CD14-positive monocyte (primary cell): ENCODE data around the gene ARHGAP21. TPM values are rescaled to one million over a fixed set of nuclear protein-coding genes. Genes with fewer than 3 reads are reported as not detected.

Experiments
- DNase-seq, 3 donors: peaks; one replicate each; pipeline ENCODE4 v3.0.0-alpha.2; 2011 to 2022
- H2AFZ ChIP-seq: 2 replicates; pipeline ENCODE4 v1.6.0; 2012; ENCODE audit warnings: mild to moderate bottlenecking, low read depth, low read length, inconsistent platforms; ENCODE audit not compliant: insufficient read depth, poor library complexity, severe bottlenecking
- H3K27ac ChIP-seq, 2 donors: 1 replicate in 1 of 2; 2 replicates in 1 of 2; pipeline ENCODE4 v1.5.1; 2012 to 2013; ENCODE audit warnings: low read length in 2 of 2, control low read depth in 1 of 2, inconsistent platforms in 1 of 2, low read depth in 1 of 2, mild to moderate bottlenecking in 1 of 2
- H3K27me3 ChIP-seq, 2 donors: one replicate each; pipeline versions ENCODE4 v1.6.0 to v1.6.1; 2011 to 2013; ENCODE audit warnings: low read length in 2 of 2; ENCODE audit not compliant: control insufficient read depth in 2 of 2, insufficient read depth in 2 of 2
- H3K36me3 ChIP-seq, 2 donors: replicated peaks in 1 of 2; 1 replicate in 1 of 2; 2 replicates in 1 of 2; pipeline versions ENCODE4 v1.5.1 to v1.6.1; 2012 to 2013; ENCODE audit warnings: low read length in 2 of 2, control low read depth in 1 of 2, inconsistent platforms in 1 of 2, mild to moderate bottlenecking in 1 of 2; ENCODE audit not compliant: insufficient read depth in 2 of 2, control insufficient read depth in 1 of 2
- H3K4me1 ChIP-seq, 2 donors: 1 replicate in 1 of 2; 2 replicates in 1 of 2; pipeline versions ENCODE4 v1.5.1 to v1.6.1; 2012 to 2013; ENCODE audit warnings: low read length in 2 of 2, control low read depth in 1 of 2, inconsistent platforms in 1 of 2, mild to moderate bottlenecking in 1 of 2, moderate library complexity in 1 of 2; ENCODE audit not compliant: insufficient read depth in 2 of 2, control insufficient read depth in 1 of 2
- H3K4me2 ChIP-seq: replicated peaks from 2 replicates; pipeline ENCODE3; 2012; ENCODE audit warnings: low read length, moderate library complexity, mild to moderate bottlenecking; ENCODE audit not compliant: poor library complexity, severe bottlenecking; ENCODE audit errors: extremely low read depth
- H3K4me3 ChIP-seq, 3 experiments: fragments of 200-600 bp in 1 of 3; sonication (generic) in 1 of 3; replicated peaks in 1 of 3; 1 replicate in 2 of 3; 2 replicates in 1 of 3; pipeline ENCODE4 v1.5.1; 2011 to 2013; ENCODE audit warnings: low read length in 3 of 3, mild to moderate bottlenecking in 3 of 3, control low read depth in 2 of 3, low read depth in 2 of 3, inconsistent platforms in 1 of 3, moderate library complexity in 1 of 3
- H3K79me2 ChIP-seq: 2 replicates; pipeline ENCODE4 v1.6.0; 2012; ENCODE audit warnings: mild to moderate bottlenecking, control low read depth, inconsistent platforms, low read length, moderate library complexity; ENCODE audit not compliant: insufficient read depth
- H3K9ac ChIP-seq: 2 replicates; pipeline ENCODE4 v1.6.0; 2017; ENCODE audit warnings: low read length, mild to moderate bottlenecking; ENCODE audit not compliant: insufficient read depth, poor library complexity, severe bottlenecking
- H3K9me3 ChIP-seq, 2 donors: replicated peaks in 1 of 2; 1 replicate in 1 of 2; 2 replicates in 1 of 2; pipeline versions ENCODE4 v1.5.1 to v1.6.1; 2012 to 2013; ENCODE audit warnings: low read length in 2 of 2, control low read depth in 1 of 2; ENCODE audit not compliant: control insufficient read depth in 1 of 2, insufficient read depth in 1 of 2
- H4K20me1 ChIP-seq: 2 replicates; pipeline ENCODE4 v1.6.0; 2012; ENCODE audit warnings: mild to moderate bottlenecking, low read length, control low read depth, moderate library complexity; ENCODE audit not compliant: insufficient read depth
- H3K27ac Mint-ChIP-seq, 7 donors: one replicate each; pipeline ENCODE4 v1.8.0; 2020; ENCODE audit warnings: mild to moderate bottlenecking in 7 of 7, mixed read lengths in 7 of 7, moderate library complexity in 6 of 7, inconsistent platforms in 2 of 7
- H3K27me3 Mint-ChIP-seq, 3 donors: one replicate each; pipeline ENCODE4 v1.8.0; 2021 to 2022; ENCODE audit warnings: low read depth in 3 of 3, mild to moderate bottlenecking in 3 of 3, mixed read lengths in 3 of 3, moderate library complexity in 3 of 3, inconsistent platforms in 1 of 3
- H3K36me3 Mint-ChIP-seq, 2 donors: one replicate each; pipeline ENCODE4 v1.8.0; 2020; ENCODE audit warnings: mixed read lengths in 2 of 2, inconsistent platforms in 1 of 2, mild to moderate bottlenecking in 1 of 2
- H3K4me1 Mint-ChIP-seq: one replicate; pipeline ENCODE4 v1.8.0; 2020; ENCODE audit warnings: mild to moderate bottlenecking, mixed read lengths
- H3K4me3 Mint-ChIP-seq, 2 donors: one replicate each; pipeline ENCODE4 v1.8.0; 2020; ENCODE audit warnings: mild to moderate bottlenecking in 2 of 2, mixed read lengths in 2 of 2, moderate library complexity in 1 of 2
- H3K9me3 Mint-ChIP-seq, 7 donors: one replicate each; pipeline ENCODE4 v1.8.0; 2020 to 2022; ENCODE audit warnings: mixed read lengths in 7 of 7, mild to moderate bottlenecking in 6 of 7, moderate library complexity in 6 of 7, inconsistent platforms in 2 of 7
- WGBS: methylation state at CpG from one replicate; pipeline ENCODE4 v1.1.5; 2013; ENCODE audit warnings: missing lambda C conversion rate; ENCODE audit not compliant: insufficient coverage; 5-methylcytosine and 5-hydroxymethylcytosine counted together
- intact Hi-C, 2 donors: fragments of 100-400 bp; cut with micrococcal nuclease; formaldehyde crosslinking; loops; one replicate each; pipeline versions ENCODE4 v1.15.0 to v1.15.1; 2023
- polyA plus RNA-seq, 3 donors: library from polyadenylated mRNA; depleted of rRNA in 1 of 3; unstranded in 2 of 3; stranded (reverse) in 1 of 3; fragments of 300-500 nt in 2 of 3; fragments of >200 nt in 1 of 3; fragmentation: Illumina TruSeq in 2 of 3; gene quantifications; 1 replicate in 2 of 3; 2 replicates in 1 of 3; pipeline ENCODE4 v1.2.3, GENCODE V29; 2012 to 2021
- TF ChIP-seq, protein P1 (sequence below): fragments of 200-600 bp; IDR thresholded peaks from one replicate; pipeline ENCODE4 v1.8.0; 2022; ENCODE audit warnings: antibody characterized with exemption, mild to moderate bottlenecking

ARHGAP21 gene
- polyA plus RNA-seq, 3 donors: 2.1 to 20.0 (median 3.4) TPM

DNA sequence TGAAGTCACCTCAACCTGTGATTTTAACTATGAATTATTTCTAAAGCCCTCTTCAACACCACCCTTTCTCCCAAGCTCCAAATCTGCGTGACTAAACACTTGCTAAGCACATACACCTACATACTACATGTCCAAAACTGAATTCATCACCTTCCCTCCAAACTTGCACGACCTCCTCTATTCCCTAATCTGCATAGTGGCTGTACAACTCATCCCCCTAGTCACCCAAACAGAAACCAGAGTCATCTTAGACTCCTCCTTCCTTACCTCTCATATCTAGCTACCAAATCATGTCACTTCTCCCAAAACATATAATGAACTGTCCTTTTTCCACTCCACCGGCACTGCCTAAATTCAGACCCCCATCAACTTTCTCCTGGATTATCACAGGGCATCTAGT is 16.2 kb downstream of the ARHGAP21 start:
- H3K27me3 ChIP-seq: no peaks in the 10 kb centered on the region
- Mint-ChIP-seq H3K4me3 (no peak overlapping the region), H3K36me3 (peaks cover 0 to 5% of the 10 kb centered on the region in 2 donors), H3K9me3 (no peaks in the 10 kb centered on the region), H3K27me3 (no peaks in the 10 kb centered on the region), H3K4me1 (peaks cover 2% of the 10 kb centered on the region), H3K27ac (no peak overlapping the region)
- H3K27ac ChIP-seq: no peak overlapping the region
- no peaks in the 10 kb centered on the region for H3K36me3 ChIP-seq
- TF ChIP-seq, protein P1, sequence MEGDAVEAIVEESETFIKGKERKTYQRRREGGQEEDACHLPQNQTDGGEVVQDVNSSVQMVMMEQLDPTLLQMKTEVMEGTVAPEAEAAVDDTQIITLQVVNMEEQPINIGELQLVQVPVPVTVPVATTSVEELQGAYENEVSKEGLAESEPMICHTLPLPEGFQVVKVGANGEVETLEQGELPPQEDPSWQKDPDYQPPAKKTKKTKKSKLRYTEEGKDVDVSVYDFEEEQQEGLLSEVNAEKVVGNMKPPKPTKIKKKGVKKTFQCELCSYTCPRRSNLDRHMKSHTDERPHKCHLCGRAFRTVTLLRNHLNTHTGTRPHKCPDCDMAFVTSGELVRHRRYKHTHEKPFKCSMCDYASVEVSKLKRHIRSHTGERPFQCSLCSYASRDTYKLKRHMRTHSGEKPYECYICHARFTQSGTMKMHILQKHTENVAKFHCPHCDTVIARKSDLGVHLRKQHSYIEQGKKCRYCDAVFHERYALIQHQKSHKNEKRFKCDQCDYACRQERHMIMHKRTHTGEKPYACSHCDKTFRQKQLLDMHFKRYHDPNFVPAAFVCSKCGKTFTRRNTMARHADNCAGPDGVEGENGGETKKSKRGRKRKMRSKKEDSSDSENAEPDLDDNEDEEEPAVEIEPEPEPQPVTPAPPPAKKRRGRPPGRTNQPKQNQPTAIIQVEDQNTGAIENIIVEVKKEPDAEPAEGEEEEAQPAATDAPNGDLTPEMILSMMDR: no peak
- peaks cover 50% of the 10 kb centered on the region for H3K79me2 ChIP-seq
- no peak overlapping the region for H3K9ac ChIP-seq
- peaks cover 83% of the 10 kb centered on the region for H4K20me1 ChIP-seq
- no peak for DNase-seq
- no peak overlapping the region for H2AFZ ChIP-seq
- WGBS: 86% methylated on average over 3 of the region's 3 CpGs
- intact Hi-C loops: no loop called here
- no peaks in the 10 kb centered on the region for H3K9me3 ChIP-seq
- no peak overlapping the region for H3K4me3 ChIP-seq
- peaks cover 9 to 13% of the 10 kb centered on the region in 2 donors for H3K4me1 ChIP-seq
- H3K4me2 ChIP-seq: no peak overlapping the region

DNA sequence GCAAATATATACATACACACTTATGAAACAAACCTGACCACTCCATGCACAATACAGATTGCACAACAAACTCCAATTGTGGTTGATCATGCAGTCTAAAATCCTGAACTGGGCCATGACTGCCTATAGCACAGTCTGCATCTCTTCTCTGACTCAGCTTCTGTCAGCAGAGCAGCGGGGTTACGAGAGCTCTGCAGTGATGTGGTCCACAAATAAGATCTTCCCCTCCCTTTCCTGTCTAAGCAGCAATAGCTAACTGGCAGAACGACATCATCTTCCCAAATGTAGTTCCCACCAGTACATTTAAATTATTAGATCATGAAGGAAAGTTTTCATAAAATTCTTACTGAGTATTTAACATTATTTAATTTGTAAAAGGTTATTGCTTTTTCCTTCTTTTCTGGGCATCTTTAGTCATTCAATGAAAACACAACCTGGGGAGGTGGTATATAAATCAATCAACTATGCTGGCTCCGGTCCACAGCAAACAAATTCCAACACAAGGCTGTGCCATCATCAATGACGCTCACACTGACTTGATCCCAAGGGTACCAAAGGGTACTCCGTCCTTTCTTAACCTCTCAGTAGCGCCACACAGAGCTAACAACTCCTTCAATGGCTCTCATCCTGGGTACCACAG is 17.1 kb downstream of the ARHGAP21 start:
- H3K4me1 Mint-ChIP-seq: peaks cover 8% of the 10 kb centered on the region
- Histone ChIP-seq H4K20me1 (peaks cover 76% of the 10 kb centered on the region), H3K27ac (no peak overlapping the region), H3K27me3 (no peaks in the 10 kb centered on the region), H3K36me3 (no peaks in the 10 kb centered on the region), H3K79me2 (peaks cover 44% of the 10 kb centered on the region), H3K4me1 (peaks cover 12 to 18% of the 10 kb centered on the region in 2 donors), H3K9me3 (no peaks in the 10 kb centered on the region), H3K9ac (no peak overlapping the region), H3K4me3 (no peak overlapping the region), H2AFZ (no peak overlapping the region), H3K4me2 (no peak overlapping the region)
- H3K9me3 Mint-ChIP-seq: no peaks in the 10 kb centered on the region
- TF ChIP-seq, protein P1: no peak
- H3K4me3 Mint-ChIP-seq: no peak overlapping the region
- WGBS: 50% methylated on average over 4 of the region's 7 CpGs
- no peaks in the 10 kb centered on the region for H3K27me3 Mint-ChIP-seq
- intact Hi-C loops: no loop called here
- peak; percentile 61 to 73 (median 70) for DNase-seq
- H3K27ac Mint-ChIP-seq: peak overlapping the region in 1 of 7 donors; percentile 52
- H3K36me3 Mint-ChIP-seq: peaks cover 0 to 5% of the 10 kb centered on the region in 2 donors
